OCI-LY7 (cell line): ENCODE data around the gene UMAD1. TPM values are rescaled to one million over a fixed set of nuclear protein-coding genes. Genes with fewer than 3 reads are reported as not detected.

Experiments used
- BruUV-seq: library from RNA; stranded (reverse); fragments of 400-500 nt; replicated peaks from 2 replicates; lab custom pipeline; 2021; lab: Mats Ljungman, UMichigan
- CTCF ChIA-PET: fragments of 300-600 bp; sonication (Branson Sonifier 250); formaldehyde crosslinking; loops from one replicate; lab custom pipeline; 2022; ENCODE audit warnings: antibody characterized with exemption; ENCODE audit not compliant: unreplicated experiment; lab: Charles Lee
- POLR2A ChIA-PET: fragments of 300-600 bp; sonication (Branson Sonifier 250); formaldehyde crosslinking; loops from one replicate; lab custom pipeline; 2022; ENCODE audit warnings: antibody characterized with exemption; lab: Charles Lee
- DNase-seq: peaks from one replicate; pipeline ENCODE4 v3.0.0-alpha.2; 2015; ENCODE audit warnings: low spot score
- H2AFZ ChIP-seq: fragments of 200-600 bp; sonication (generic), shearing (Covaris generic); 2 replicates; pipeline ENCODE4 v1.6.1; 2014; ENCODE audit warnings: mild to moderate bottlenecking, antibody characterized with exemption, low read length, moderate library complexity
- H3K27ac ChIP-seq: fragments of 200-600 bp; sonication (generic); 2 replicates; pipeline ENCODE4 v1.5.1; 2014; ENCODE audit warnings: mixed run types, low read depth, mild to moderate bottlenecking, moderate library complexity, low read length, inconsistent platforms; ENCODE audit not compliant: poor library complexity, severe bottlenecking
- H3K36me3 ChIP-seq: fragments of 200-600 bp; sonication (generic); 2 replicates; pipeline ENCODE4 v1.6.1; 2014; ENCODE audit warnings: mild to moderate bottlenecking, antibody characterized with exemption, low read length, moderate library complexity, mixed read lengths; ENCODE audit not compliant: insufficient read depth
- H3K4me1 ChIP-seq: fragments of 200-600 bp; sonication (generic); 2 replicates; pipeline ENCODE4 v1.5.1; 2014; ENCODE audit warnings: mild to moderate bottlenecking, low read length; ENCODE audit not compliant: insufficient read depth, poor library complexity, severe bottlenecking
- H3K4me2 ChIP-seq: fragments of 200-600 bp; sonication (generic); 2 replicates; pipeline ENCODE4 v1.6.1; 2014; ENCODE audit warnings: mild to moderate bottlenecking, low read length
- H3K4me3 ChIP-seq: fragments of 200-600 bp; sonication (generic); 2 replicates; pipeline ENCODE4 v1.5.1; 2014; ENCODE audit warnings: mild to moderate bottlenecking, low read depth, low read length; ENCODE audit not compliant: poor library complexity, severe bottlenecking
- H3K79me2 ChIP-seq: fragments of 200-600 bp; sonication (generic); 2 replicates; pipeline ENCODE4 v1.6.1; 2016; ENCODE audit warnings: low read depth, mild to moderate bottlenecking, low read length, moderate library complexity, mixed read lengths; ENCODE audit not compliant: insufficient read depth
- H3K9me2 ChIP-seq: fragments of 200-600 bp; sonication (generic); 2 replicates; pipeline ENCODE4 v1.6.1; 2016; ENCODE audit warnings: mild to moderate bottlenecking, low read length, mixed read lengths; ENCODE audit not compliant: insufficient read depth
- H3K9me3 ChIP-seq: fragments of 200-600 bp; sonication (generic); 2 replicates; pipeline ENCODE4 v1.6.1; 2014; ENCODE audit warnings: mild to moderate bottlenecking, mixed run types, low read length, mixed read lengths
- H4K20me1 ChIP-seq: fragments of 200-600 bp; sonication (generic); 2 replicates; pipeline ENCODE4 v1.6.1; 2014; ENCODE audit warnings: mild to moderate bottlenecking, antibody characterized with exemption, low read length, moderate library complexity, mixed read lengths; ENCODE audit not compliant: insufficient read depth
- CTCF ChIP-seq: fragments of 200-600 bp; sonication (generic); conservative IDR thresholded peaks from 2 replicates; pipeline ENCODE4 v1.5.1; 2014; ENCODE audit warnings: mild to moderate bottlenecking, antibody characterized with exemption, low read length, moderate library complexity, mixed read lengths
- EZH2phosphoT487 ChIP-seq: fragments of 200-600 bp; sonication (generic); IDR thresholded peaks from 2 replicates; pipeline ENCODE4 v1.6.1; 2018; ENCODE audit warnings: low read depth, borderline replicate concordance, mild to moderate bottlenecking, mixed run types, antibody characterized with exemption, low read length, moderate library complexity, mixed read lengths
- intact Hi-C: fragments of 100-400 bp; cut with micrococcal nuclease; formaldehyde crosslinking; loops from one replicate; pipeline ENCODE4 v1.10.0; 2022; ENCODE audit not compliant: unreplicated experiment
- total RNA-seq, 2 experiments: library from RNA; depleted of rRNA in 1 of 2; stranded (reverse); fragments of >200 nt in 1 of 2; shearing (Covaris generic) in 1 of 2; gene quantifications; 2 replicates each; pipeline ENCODE4 v1.2.3, GENCODE V29; 2014 to 2022

The UMAD1 gene
- total RNA-seq, 2 experiments from 2014 or later: 8.7 to 15.2 TPM

- ChIA-PET CTCF (no interaction called here), POLR2A (interaction anchor here (0.6 to 5.8 kb wide), 7 partner anchors 10 to 326 kb away, joined by 3 to 42 read pairs (median 6); no protein-coding TSS in a partner anchor)
- Histone ChIP-seq H3K4me2 (no peak overlapping the region), H3K36me3 (peaks cover 3% of the 10 kb centered on the region; the same call in 1 of the 2 replicates), H2AFZ (no peak overlapping the region), H3K79me2 (no peaks in the 10 kb centered on the region), H3K9me2 (no peaks in the 10 kb centered on the region), H3K27ac (no peak overlapping the region), H3K4me1 (peaks cover 12% of the 10 kb centered on the region), H3K4me3 (no peak overlapping the region), H3K9me3 (peaks cover 13% of the 10 kb centered on the region; the same call in 1 of the 2 replicates), H4K20me1 (no peaks in the 10 kb centered on the region)
- no peak for DNase-seq
- TF ChIP-seq EZH2phosphoT487: no peak
- TF ChIP-seq CTCF: no peak
- BruUV-seq: no TSS peak
- intact Hi-C loops: no loop called here
These were observed 268.8 kb downstream of the UMAD1 start for GRCh38 chr7:7909376-7909775.

GRCh38 chr7:7911369-7912123 lies 271.0 kb downstream of the UMAD1 start:
- Histone ChIP-seq H3K4me2 (no peak overlapping the region), H2AFZ (no peak overlapping the region), H4K20me1 (no peaks in the 10 kb centered on the region), H3K9me3 (peaks cover 11% of the 10 kb centered on the region; the same call in 1 of the 2 replicates), H3K27ac (no peak overlapping the region), H3K36me3 (peaks cover 3% of the 10 kb centered on the region; the same call in 1 of the 2 replicates), H3K4me1 (peaks cover 16% of the 10 kb centered on the region), H3K9me2 (no peaks in the 10 kb centered on the region), H3K79me2 (no peaks in the 10 kb centered on the region), H3K4me3 (no peak overlapping the region)
- POLR2A ChIA-PET: interaction anchor here (0.8 to 5.8 kb wide), 5 partner anchors 8 to 34 kb away, joined by 3 to 42 read pairs (median 3); no protein-coding TSS in a partner anchor
- intact Hi-C loops: no loop called here
- TF ChIP-seq CTCF (no peak), EZH2phosphoT487 (no peak)
- CTCF ChIA-PET: no interaction called here
- DNase-seq: no peak
- BruUV-seq: no TSS peak

GRCh38 chr7:7912937-7913336 lies 272.4 kb downstream of the UMAD1 start:
- ChIA-PET CTCF (no interaction called here), POLR2A (interaction anchor here (0.7 kb wide), 2 partner anchors 52 to 60 kb away, joined by 3 read pairs; no protein-coding TSS in a partner anchor)
- no peaks in the 10 kb centered on the region; the same call in 1 of the 2 replicates for H3K36me3 ChIP-seq
- H3K4me1 ChIP-seq: peaks cover 16% of the 10 kb centered on the region
- intact Hi-C loops: no loop called here
- H3K9me3 ChIP-seq: peaks cover 1% of the 10 kb centered on the region; the same call in 1 of the 2 replicates
- no peak for DNase-seq
- H3K4me3 ChIP-seq: no peak overlapping the region
- no TSS peak for BruUV-seq
- no peaks in the 10 kb centered on the region for H3K79me2 ChIP-seq
- no peaks in the 10 kb centered on the region for H4K20me1 ChIP-seq
- TF ChIP-seq EZH2phosphoT487 (no peak), CTCF (no peak)
- H3K27ac ChIP-seq: no peak overlapping the region
- H3K4me2 ChIP-seq: no peak overlapping the region
- H2AFZ ChIP-seq: no peak overlapping the region
- no peaks in the 10 kb centered on the region for H3K9me2 ChIP-seq
